IMR-90 (cell line): ENCODE measurements around the gene RIC3. TPM values are rescaled to one million over a fixed set of nuclear protein-coding genes. Genes with fewer than 3 reads are reported as not detected.

Experiments used
- ATAC-seq: fragments of 200-7000 bp; cut with Tn5 transposase; 2 replicates; pipeline ENCODE4 v1.9.1; 2020; ENCODE audit warnings: low read depth, mild to moderate bottlenecking, moderate library complexity
- BruUV-seq: library from RNA; stranded (reverse); fragments of 400-500 nt; replicated peaks from 2 replicates; lab custom pipeline; 2021; lab: Mats Ljungman, UMichigan
- CTCF ChIA-PET: fragments of 300-600 bp; formaldehyde crosslinking; extraction: SDS; loops from one replicate; lab custom pipeline; 2021; ENCODE audit warnings: antibody characterized with exemption; lab: Yijun Ruan, JAX
- POLR2A ChIA-PET: fragments of 300-600 bp; sonication (Branson Sonifier 250); formaldehyde crosslinking; loops from one replicate; lab custom pipeline; 2022; ENCODE audit warnings: antibody characterized with exemption; ENCODE audit not compliant: unreplicated experiment; lab: Charles Lee
- DNase-seq: peaks from one replicate; pipeline ENCODE4 v3.0.0; 2013
- H2AFZ ChIP-seq: replicated peaks from 2 replicates; pipeline ENCODE3; 2013; ENCODE audit warnings: low read length, mild to moderate bottlenecking; ENCODE audit not compliant: poor library complexity
- H2AK5ac ChIP-seq: 2 replicates; pipeline ENCODE4 v1.6.1; 2013; ENCODE audit warnings: low read depth, low read length, inconsistent platforms
- H2AK9ac ChIP-seq: replicated peaks from 2 replicates; pipeline ENCODE3; 2013; ENCODE audit warnings: mild to moderate bottlenecking, low read depth, low read length, moderate library complexity; ENCODE audit not compliant: poor library complexity
- H2BK120ac ChIP-seq: 2 replicates; pipeline ENCODE4 v1.6.1; 2013; ENCODE audit warnings: low read depth, low read length, inconsistent platforms
- H2BK15ac ChIP-seq: 3 replicates; pipeline ENCODE4 v1.6.1; 2013; ENCODE audit warnings: low read depth, low read length, inconsistent platforms
- H2BK20ac ChIP-seq: 2 replicates; pipeline ENCODE4 v1.6.1; 2013; ENCODE audit warnings: low read depth, mild to moderate bottlenecking, inconsistent platforms, low read length, moderate library complexity
- H2BK5ac ChIP-seq: 2 replicates; pipeline ENCODE4 v1.6.1; 2013; ENCODE audit warnings: mild to moderate bottlenecking, low read depth, low read length, inconsistent platforms; ENCODE audit not compliant: poor library complexity, severe bottlenecking
- H3K14ac ChIP-seq: replicated peaks from 2 replicates; pipeline ENCODE4 v1.6.1; 2013; ENCODE audit warnings: low read depth, low read length, inconsistent platforms
- H3K18ac ChIP-seq: 2 replicates; pipeline ENCODE4 v1.6.1; 2013; ENCODE audit warnings: low read depth, low read length, control low read depth
- H3K23ac ChIP-seq: 2 replicates; pipeline ENCODE4 v1.6.1; 2013; ENCODE audit warnings: low read depth, low read length, inconsistent platforms
- H3K27ac ChIP-seq: 2 replicates; pipeline ENCODE4 v1.5.1; 2013; ENCODE audit warnings: mild to moderate bottlenecking, control low read depth, low read length; ENCODE audit not compliant: insufficient read depth
- H3K27me3 ChIP-seq: 2 replicates; pipeline ENCODE4 v1.6.1; 2013; ENCODE audit warnings: low read length; ENCODE audit not compliant: control insufficient read depth, insufficient read depth
- H3K36me3 ChIP-seq: 2 replicates; pipeline ENCODE4 v1.6.1; 2013; ENCODE audit warnings: low read length, mixed read lengths; ENCODE audit not compliant: control insufficient read depth, insufficient read depth
- H3K4ac ChIP-seq: 2 replicates; pipeline ENCODE4 v1.6.1; 2013; ENCODE audit warnings: low read depth, low read length, inconsistent platforms
- H3K4me1 ChIP-seq: 2 replicates; pipeline ENCODE4 v1.6.1; 2013; ENCODE audit warnings: low read length, mixed read lengths; ENCODE audit not compliant: control insufficient read depth, insufficient read depth
- H3K4me2 ChIP-seq: 2 replicates; pipeline ENCODE4 v1.6.1; 2013; ENCODE audit warnings: low read depth, mild to moderate bottlenecking, control low read depth, low read length, moderate library complexity
- H3K4me3 ChIP-seq: 2 replicates; pipeline ENCODE4 v1.5.1; 2013; ENCODE audit warnings: low read depth, mild to moderate bottlenecking, control low read depth, low read length, moderate library complexity; ENCODE audit not compliant: insufficient read depth
- H3K56ac ChIP-seq: 2 replicates; pipeline ENCODE4 v1.6.1; 2013; ENCODE audit warnings: low read length, inconsistent platforms; ENCODE audit not compliant: insufficient read depth; ENCODE audit errors: extremely low read depth
- H3K79me1 ChIP-seq, 2 experiments: 2 replicates each; pipeline ENCODE4 v1.6.1; 2013; ENCODE audit warnings: low read length in 2 of 2, inconsistent platforms in 1 of 2, low read depth in 1 of 2
- H3K9ac ChIP-seq: 2 replicates; pipeline ENCODE4 v1.6.1; 2013; ENCODE audit warnings: low read depth, low read length, control low read depth
- H3K9me1 ChIP-seq: 2 replicates; pipeline ENCODE4 v1.6.1; 2013; ENCODE audit warnings: low read length, inconsistent platforms; ENCODE audit not compliant: insufficient read depth
- H3K9me3 ChIP-seq: 2 replicates; pipeline ENCODE4 v1.6.1; 2013; ENCODE audit warnings: low read length; ENCODE audit not compliant: control insufficient read depth, insufficient read depth
- H4K20me1 ChIP-seq: 2 replicates; pipeline ENCODE4 v1.6.1; 2013; ENCODE audit warnings: low read length, inconsistent platforms; ENCODE audit not compliant: insufficient read depth
- H4K5ac ChIP-seq: 2 replicates; pipeline ENCODE4 v1.6.1; 2013; ENCODE audit warnings: mild to moderate bottlenecking, low read depth, low read length, control low read depth
- H4K8ac ChIP-seq, 2 experiments: 2 replicates each; pipeline ENCODE4 v1.6.1; 2013; ENCODE audit warnings: low read depth in 2 of 2, low read length in 2 of 2, control low read depth in 1 of 2, inconsistent platforms in 1 of 2
- H4K91ac ChIP-seq: 2 replicates; pipeline ENCODE4 v1.6.1; 2013; ENCODE audit warnings: low read depth, low read length, inconsistent platforms; ENCODE audit not compliant: insufficient read depth
- MAFK ChIP-seq: IDR thresholded peaks from 2 replicates; pipeline ENCODE4 v1.6.1; 2012; ENCODE audit warnings: low read depth, low read length, improper control_type of control experiment
- SMC3 ChIP-seq: fragments of 150-350 bp; IDR thresholded peaks from 2 replicates; pipeline ENCODE4 v1.6.1; 2016; ENCODE audit warnings: low read depth, mild to moderate bottlenecking, antibody characterized with exemption, low read length, moderate library complexity
- WGBS, 2 experiments: methylation state at CpG; one replicate each; pipeline versions ENCODE4 v1.1.5 to v1.1.7; 2013; ENCODE audit warnings: missing lambda C conversion rate in 2 of 2; ENCODE audit not compliant: insufficient read length in 1 of 2; ENCODE audit errors: extremely low coverage in 2 of 2; 5-methylcytosine and 5-hydroxymethylcytosine counted together
- dilution Hi-C: fragments of 300-500 bp; cut with HindIII; formaldehyde crosslinking; loops from one replicate; pipeline ENCODE4 v1.14.3; 2018; ENCODE audit warnings: low sequenced_read_pairs; ENCODE audit not compliant: unreplicated experiment
- in situ Hi-C: fragments of 300-500 bp; cut with MboI; formaldehyde crosslinking; loops from 3 replicates; pipeline ENCODE4 v1.14.3; 2019; ENCODE audit warnings: low sequenced_read_pairs, inconsistent platforms, mixed read lengths
- intact Hi-C: fragments of 100-400 bp; cut with micrococcal nuclease; formaldehyde crosslinking; loops from 2 replicates; pipeline ENCODE4 v1.10.0; 2022
- polyA plus RNA-seq, 3 experiments: library from polyadenylated mRNA; depleted of rRNA; stranded (reverse); fragments of >200 nt; gene quantifications; 2 replicates each; pipeline ENCODE4 v1.2.3, GENCODE V29; 2012; ENCODE audit warnings: low replicate concordance in 1 of 3
- total RNA-seq: library from RNA; depleted of rRNA; stranded (reverse); fragments of >200 nt; gene quantifications from 2 replicates; pipeline ENCODE4 v1.2.3, GENCODE V29; 2012

The RIC3 gene
- total and polyA plus RNA-seq, 2 of the 4 experiments (the other 2 are of a cell fraction), result not detected

GRCh38 chr11:8183111-8183510 is 14.3 kb upstream of the RIC3 start:
- Histone ChIP-seq H3K9me1 (no peaks in the 10 kb centered on the region), H3K4ac (no peak overlapping the region), H3K14ac (no peak overlapping the region), H4K91ac (no peak overlapping the region), H3K56ac (no peak overlapping the region), H3K36me3 (no peaks in the 10 kb centered on the region), H2AK5ac (no peak overlapping the region), H3K18ac (no peak overlapping the region), H4K8ac (no peak overlapping the region), H2BK20ac (no peak overlapping the region), H3K4me1 (no peaks in the 10 kb centered on the region), H3K9ac (no peak overlapping the region), H2BK120ac (no peak overlapping the region), H2BK15ac (no peak overlapping the region), H3K79me1 (no peaks in the 10 kb centered on the region), H3K27me3 (peaks cover 4% of the 10 kb centered on the region; the same call in 1 of the 2 replicates), H2BK5ac (no peak overlapping the region), H3K27ac (no peak overlapping the region), H3K23ac (no peak overlapping the region), H4K5ac (no peak overlapping the region), H4K20me1 (no peaks in the 10 kb centered on the region), H3K4me3 (no peak overlapping the region), H3K9me3 (no peaks in the 10 kb centered on the region), H3K4me2 (no peak overlapping the region), H2AFZ (no peak overlapping the region), H2AK9ac (no peak overlapping the region)
- intact Hi-C loops, result no loop called here
- no peak for TF ChIP-seq MAFK
- no peak for TF ChIP-seq SMC3
- ATAC-seq, result no peak
- dilution Hi-C loops, result no loop called here
- ChIA-PET POLR2A (no interaction called here), CTCF (no interaction called here)
- BruUV-seq, result no TSS peak
- no peak for DNase-seq
- no CpG with 5 or more reads among the region's 5 CpGs for WGBS, 2 experiments
- in situ Hi-C loops, result no loop called here
